ENCODE results near the gene PPEF2.
"Not testable (repeated sequence)": the region's sequence is repeated elsewhere in the genome, so short reads cannot be mapped to it uniquely, and the experiment has no call there.

PPEF2 gene, protein sequence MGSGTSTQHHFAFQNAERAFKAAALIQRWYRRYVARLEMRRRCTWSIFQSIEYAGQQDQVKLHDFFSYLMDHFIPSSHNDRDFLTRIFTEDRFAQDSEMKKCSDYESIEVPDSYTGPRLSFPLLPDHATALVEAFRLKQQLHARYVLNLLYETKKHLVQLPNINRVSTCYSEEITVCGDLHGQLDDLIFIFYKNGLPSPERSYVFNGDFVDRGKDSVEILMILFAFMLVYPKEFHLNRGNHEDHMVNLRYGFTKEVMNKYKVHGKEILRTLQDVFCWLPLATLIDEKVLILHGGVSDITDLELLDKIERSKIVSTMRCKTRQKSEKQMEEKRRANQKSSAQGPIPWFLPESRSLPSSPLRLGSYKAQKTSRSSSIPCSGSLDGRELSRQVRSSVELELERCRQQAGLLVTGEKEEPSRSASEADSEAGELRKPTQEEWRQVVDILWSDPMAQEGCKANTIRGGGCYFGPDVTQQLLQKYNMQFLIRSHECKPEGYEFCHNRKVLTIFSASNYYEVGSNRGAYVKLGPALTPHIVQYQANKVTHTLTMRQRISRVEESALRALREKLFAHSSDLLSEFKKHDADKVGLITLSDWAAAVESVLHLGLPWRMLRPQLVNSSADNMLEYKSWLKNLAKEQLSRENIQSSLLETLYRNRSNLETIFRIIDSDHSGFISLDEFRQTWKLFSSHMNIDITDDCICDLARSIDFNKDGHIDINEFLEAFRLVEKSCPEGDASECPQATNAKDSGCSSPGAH

GRCh38 chr4:75902352-75902751, at the start of gene PPEF2:
Gene PPEF2 (minus strand): TSS chr4:75902452. CDS start chr4:75896325, 6,127 bp downstream.
- no peak for DNase-seq

DNA sequence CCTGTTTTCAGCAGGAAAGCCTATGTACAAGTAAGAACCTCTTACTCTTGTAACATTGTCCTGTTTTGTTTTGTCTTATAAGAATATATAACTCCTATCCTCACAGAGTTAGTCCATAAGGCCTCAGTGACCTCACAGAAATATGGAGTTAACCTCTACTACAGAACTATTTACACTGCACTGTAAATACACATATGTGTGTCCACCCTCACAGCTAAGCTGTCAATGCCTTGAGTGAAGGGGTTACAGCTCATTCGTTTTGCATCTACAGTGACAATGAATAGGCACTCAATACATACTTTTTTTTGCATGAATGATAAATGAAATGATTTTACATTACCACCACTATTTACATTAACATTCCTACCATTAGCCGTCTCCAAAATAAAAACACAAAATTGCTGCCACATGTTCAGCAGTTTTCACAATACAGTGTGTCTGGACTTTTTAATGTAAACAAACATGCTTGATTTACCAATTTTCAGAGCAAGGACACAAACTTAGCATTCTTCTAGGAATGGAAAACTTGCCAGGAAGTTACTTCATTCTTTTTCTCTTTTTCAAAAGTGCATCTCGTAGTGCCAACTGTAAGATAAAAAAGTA, 48.1 kb upstream of the PPEF2 start:
- no peak for DNase-seq

GRCh38 chr4:75948822-75949444, 46.7 kb upstream of the PPEF2 start:
- DNase-seq = no peak

DNA sequence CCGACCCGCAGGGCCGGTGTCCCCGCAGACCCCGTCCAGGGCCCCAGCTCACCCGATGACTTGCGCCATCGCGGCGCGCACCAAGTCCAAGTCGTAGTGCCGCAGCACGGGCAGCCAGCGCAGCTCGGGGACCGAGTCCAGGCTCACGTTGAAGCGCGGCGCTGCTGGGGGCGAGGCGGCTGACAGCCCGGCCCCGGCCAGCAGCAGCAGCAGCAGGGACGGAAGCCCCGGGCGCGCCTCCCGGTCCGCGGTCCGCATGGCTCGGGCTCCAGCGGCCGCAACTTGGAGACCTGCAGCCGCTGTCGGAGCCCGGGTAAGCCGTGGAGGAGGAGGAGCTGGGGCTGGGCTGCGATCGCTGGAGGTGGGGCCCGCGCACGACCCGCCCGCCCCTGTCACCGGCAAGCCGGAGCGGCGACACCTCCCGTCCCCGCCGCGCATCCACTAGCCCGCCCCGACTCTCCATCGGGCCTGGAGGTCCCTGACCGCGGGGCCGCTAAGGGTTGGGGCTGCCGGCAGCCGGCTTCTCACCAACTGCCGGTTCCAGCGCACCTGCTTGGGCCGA, 38.5 kb upstream of the PPEF2 start, which contains the start of gene NAAA:
Gene NAAA (minus strand): TSS at position 322 of the 562 bp plus-strand sequence. CDS start 64 bp downstream, at position 258.
- peak; percentile 36 to 55 for DNase-seq

DNA sequence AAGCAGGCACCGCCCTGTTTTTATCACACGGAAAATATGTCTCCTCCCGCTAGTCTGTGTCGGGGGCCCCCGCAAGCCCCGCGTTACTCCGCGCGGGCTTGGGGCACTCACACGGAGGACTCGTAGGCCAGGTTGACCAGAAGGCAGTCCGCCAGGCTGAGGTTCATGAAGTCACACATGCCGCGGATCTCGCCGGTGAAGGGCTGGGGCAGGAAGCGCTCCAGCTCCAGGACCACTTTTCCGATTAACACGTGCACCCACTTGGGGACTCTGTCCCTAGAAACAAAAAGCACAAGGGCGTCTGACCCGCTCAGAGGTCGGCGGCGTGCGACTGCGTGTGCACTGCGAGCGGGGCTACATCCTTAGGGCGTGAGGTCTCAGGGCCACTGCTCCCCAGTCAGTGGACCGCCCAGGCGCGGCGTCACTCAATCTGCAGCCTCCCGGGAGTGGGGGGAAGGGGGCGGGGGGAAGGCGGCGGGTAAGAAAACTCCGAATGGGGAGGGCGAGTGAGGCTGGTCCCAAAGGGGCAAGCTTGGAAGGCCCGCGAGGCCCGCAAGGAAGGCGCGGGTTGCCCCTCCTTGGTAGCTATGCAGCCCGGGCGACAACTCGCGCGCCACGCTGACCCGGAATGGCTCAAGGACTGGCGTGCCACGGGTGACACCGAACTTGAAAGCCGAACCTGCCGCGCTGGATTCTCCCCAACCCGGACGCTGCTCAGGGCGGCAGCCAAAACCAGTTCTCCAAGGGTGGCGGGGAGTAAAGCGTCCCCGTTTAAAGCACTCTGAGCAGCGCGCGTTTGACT, 37.8 kb upstream of the PPEF2 start:
- no peak for DNase-seq

DNA sequence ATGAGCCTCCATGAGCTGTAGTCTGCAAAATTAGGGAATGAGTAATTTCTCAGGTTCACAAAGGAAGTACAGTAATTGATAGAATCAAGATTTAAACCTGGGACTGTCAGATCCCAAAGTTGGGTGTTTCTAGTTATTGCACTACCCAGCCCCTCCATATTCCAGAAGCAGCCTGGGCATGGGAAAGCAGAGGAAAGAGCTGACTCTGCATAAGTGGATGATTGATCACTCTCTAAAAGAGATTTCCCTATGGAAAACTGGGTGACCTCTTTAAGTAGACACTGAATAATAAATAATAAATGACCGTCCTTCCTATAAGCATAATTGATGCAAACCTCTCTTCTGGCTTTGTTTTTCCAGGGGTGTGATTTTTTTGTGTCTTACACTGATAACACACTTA, 33.4 kb upstream of the PPEF2 start:
- no peak for DNase-seq

GRCh38 chr4:75930152-75930551, 27.9 kb upstream of the PPEF2 start:
- no peak for DNase-seq

GRCh38 chr4:75924916-75925315, 22.7 kb upstream of the PPEF2 start:
- peak; percentile 24 to 38 for DNase-seq

- peak; percentile 69 to 75 for DNase-seq
Observed at GRCh38 chr4:75924309-75924827, 22.1 kb upstream of the PPEF2 start.

GRCh38 chr4:75922588-75922987, 20.3 kb upstream of the PPEF2 start:
- no peak for DNase-seq

- no peak for DNase-seq
Observed at GRCh38 chr4:75921910-75922309, 19.7 kb upstream of the PPEF2 start.

DNA sequence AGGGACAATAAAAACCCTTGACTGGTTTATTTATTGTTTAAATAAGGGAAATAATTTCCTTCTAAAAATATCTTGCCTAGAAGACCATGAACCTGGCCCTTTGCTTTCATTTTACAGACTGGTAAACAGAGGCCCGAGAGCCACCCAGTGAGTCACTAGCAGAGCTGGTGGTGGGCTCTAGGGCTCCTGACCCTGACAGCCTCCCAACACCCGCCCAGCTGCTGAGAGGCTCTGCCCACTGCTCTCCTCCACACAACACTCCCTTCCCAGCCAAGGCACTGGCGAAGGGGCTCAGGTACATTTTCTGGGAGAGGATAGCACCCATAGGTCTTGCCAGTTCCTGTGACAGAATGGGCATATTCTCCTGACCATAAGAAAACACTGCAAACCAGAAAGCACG, 18.1 kb upstream of the PPEF2 start:
- no peak for DNase-seq

DNA sequence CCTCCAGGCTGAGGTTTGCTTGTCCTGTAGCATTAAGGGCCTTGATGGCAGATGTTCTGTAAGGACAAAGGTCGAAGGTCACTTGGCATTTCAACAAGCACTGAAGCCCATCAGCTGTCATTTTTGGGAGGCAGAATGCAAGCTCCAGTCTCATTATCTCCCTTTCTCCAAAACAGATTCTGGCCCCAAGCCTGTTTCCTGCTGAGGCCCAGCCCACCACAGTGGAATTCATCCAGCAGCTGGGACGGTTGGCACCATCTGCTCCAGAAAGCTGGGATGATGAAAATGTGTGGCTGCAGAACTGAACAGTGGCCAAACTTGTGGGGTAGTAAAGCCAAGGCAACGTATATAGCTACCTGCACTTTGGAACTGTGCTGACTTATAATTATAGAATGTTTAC, 17.7 kb upstream of the PPEF2 start:
- no peak for DNase-seq

GRCh38 chr4:75916091-75916661, 13.9 kb upstream of the PPEF2 start:
- DNase-seq = peak in 1 of 2 experiments; percentile 51

DNA sequence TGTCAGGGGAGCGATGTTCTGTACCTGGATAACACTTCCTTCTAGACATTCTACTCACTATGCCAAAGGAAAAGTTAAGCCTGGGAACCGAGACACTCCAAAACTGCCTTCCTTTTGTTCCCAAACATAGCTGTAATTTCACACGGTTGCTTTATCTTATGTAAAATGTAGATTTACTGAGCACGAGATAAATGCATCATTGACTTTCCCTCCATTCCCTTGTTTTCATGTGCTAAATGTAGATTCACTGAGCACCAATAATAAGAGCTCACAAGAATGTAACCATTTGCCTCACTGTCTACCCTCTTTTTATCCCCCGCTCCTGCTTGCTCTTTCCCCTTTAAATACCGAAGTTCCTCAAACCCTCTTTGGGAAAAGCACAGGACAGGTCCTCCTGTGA, 10.7 kb upstream of the PPEF2 start:
- no peak for DNase-seq

DNA sequence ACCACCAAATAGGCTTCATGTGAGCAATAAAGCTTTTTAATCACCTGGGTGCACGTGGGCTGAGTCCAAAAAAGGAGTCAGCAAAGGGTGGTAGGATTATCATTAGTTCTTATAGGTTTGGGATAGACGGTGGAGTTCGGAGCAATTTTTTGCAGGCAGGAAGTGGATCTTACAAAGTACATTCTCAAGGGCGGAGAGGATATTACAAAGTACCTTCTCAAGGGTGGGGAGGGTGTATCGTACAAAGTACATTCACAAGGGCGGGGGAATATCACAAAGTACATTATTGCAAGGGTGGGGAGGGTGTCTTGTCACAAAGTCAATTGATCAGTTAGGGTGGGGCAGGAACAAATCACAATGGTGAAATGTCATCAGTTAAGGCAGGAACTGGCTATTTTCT, 8.6 kb upstream of the PPEF2 start:
- DNase-seq = not testable (repeated sequence)

- DNase-seq = no peak
Observed at GRCh38 chr4:75909405-75909804, 7.2 kb upstream of the PPEF2 start.

DNA sequence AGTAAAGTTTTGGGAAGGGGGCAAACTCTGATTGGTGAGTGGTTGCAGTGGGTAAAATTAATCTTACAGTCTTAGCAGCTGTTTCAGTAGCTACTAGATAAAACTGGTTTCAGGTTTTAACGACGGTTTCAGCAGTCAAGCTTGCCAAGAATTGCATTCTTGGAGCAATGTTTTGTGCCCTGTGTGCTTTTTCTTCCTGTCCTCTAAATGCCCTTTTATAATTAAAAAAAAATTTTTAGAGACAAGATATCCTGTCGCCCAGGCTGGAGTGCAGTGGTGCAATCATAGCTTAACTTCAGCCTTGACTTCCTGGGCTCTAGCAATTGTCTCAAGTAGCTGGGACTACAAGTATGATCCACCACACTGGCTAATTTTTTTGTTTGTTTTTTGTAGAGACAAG, 6.3 kb upstream of the PPEF2 start:
- no peak for DNase-seq

DNA sequence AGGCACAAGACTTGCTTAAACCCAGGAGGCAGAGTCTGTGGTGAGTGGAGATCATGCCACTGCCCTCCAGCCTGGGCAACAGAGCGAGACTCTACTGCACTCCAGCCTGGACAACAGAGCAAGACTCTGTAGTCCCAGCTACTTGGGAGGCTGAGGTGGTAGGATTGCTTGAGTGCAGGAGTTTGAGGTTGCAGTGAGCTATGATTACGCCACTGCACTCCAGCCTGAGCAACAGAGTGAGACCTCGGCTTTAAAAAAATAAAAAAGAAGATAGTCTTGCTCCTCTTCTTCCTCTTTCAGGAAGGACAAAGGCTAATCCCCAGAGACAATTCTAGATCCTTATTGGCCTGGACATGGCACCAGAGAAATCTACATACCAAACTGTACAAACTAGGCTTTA, 5.7 kb upstream of the PPEF2 start:
- no peak for DNase-seq

GRCh38 chr4:75904076-75904475, 1.8 kb upstream of the PPEF2 start:
- DNase-seq = no peak

- no peak for DNase-seq
Observed at GRCh38 chr4:75898536-75898935, 3.7 kb downstream of the PPEF2 start.

Measured in NCI-H1930 (cell line).